Posterior vena cava (tissue), 2 donors: Measurements from ENCODE around the gene AURKA. TPM values are rescaled to one million over a fixed set of nuclear protein-coding genes. Genes with fewer than 3 reads are reported as not detected.

Experiments used
- DNase-seq: peaks from one replicate; pipeline ENCODE4 v3.0.0-alpha.2; 2020; ENCODE audit warnings: low spot score
- intact Hi-C, 2 donors: fragments of 100-400 bp; cut with DNase I; formaldehyde crosslinking; loops; one replicate each; pipeline versions ENCODE4 v1.14.1 to v1.14.2; 2022 to 2023
- long read RNA-seq, 2 donors: library from polyadenylated mRNA; unstranded; transcript quantifications; one replicate each; pipeline ENCODE4 v2.0.0, GENCODE V29; 2020 to 2021
- total RNA-seq, 2 donors: library from RNA; stranded (reverse); fragmentation: NEBNext Ultra II Directional; extraction: Animal tissue kit (Norgen Biotek cat#: 25700); gene quantifications; one replicate each; pipeline ENCODE4 v1.2.1, GENCODE V29; 2021
- donor health status: DM: yes; HTN: yes; CAD: no.
- donor health status: DM: yes; HTN: yes; CAD: no.

Gene AURKA
- 1 to 10 TPM; 1.8 to 2.9 TPM for total RNA-seq
- long read RNA-seq, donor 1, partial matches to known transcripts = 0 of 1 reads
- long read RNA-seq, donor 1, other reads (novel, unspliced or antisense) = 1 of 1 reads
- long read RNA-seq, donor 2, partial matches to known transcripts = 0 of 3 reads
- long read RNA-seq, donor 2, other reads (novel, unspliced or antisense) = 2 of 3 reads

DNA sequence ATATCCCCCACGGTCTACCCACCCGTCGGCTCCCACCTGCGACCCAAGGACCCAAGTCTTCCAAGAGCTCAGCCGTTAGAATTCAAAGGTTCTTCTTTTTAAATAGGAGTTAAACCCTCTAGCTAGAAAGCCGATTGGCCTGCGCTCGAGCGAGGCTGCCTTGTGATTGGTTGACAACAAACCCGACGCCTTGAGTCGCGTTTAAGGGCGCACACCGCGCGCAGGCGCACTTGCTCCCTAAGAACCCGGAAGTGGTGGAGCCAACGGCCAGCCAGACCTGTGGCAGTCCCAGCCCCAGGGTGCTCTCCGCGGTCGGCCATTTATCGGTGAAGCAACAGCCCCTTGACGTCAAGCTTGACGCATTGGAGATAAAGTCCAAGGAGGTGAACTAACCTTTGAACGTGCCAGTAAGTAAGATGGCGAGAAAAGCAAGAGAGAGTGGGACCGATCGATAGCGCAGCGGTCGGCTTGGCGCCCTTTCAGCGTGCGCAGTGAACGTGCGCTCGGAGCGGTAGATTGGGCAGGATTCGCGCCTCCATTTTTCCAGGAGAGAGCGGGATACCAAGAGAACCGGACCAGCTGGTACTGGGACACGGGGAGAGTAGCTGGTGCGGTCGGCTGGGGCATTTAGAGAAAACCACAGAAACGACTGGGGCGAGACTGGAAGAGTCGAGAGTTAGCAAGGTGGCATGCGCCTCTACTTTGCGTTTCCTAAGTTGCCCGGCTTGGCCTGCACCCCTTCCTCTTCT is at the start of gene AURKA, which contains the start of gene CSTF1:
TSS of gene AURKA (minus strand) at position 84 of the 749 bp plus-strand sequence. CDS start 4,018 bp downstream, outside the sequence.
TSS of gene CSTF1 (plus strand) at position 514 of the 749 bp plus-strand sequence. CDS start 2,908 bp downstream, outside the sequence.
- intact Hi-C loops = loop anchor here in 1 of 2 donors (10.0 kb wide), 1 partner anchor 72 kb away; the partner anchor contains the start of gene RTF2
- peak; percentile 100 for DNase-seq

DNA sequence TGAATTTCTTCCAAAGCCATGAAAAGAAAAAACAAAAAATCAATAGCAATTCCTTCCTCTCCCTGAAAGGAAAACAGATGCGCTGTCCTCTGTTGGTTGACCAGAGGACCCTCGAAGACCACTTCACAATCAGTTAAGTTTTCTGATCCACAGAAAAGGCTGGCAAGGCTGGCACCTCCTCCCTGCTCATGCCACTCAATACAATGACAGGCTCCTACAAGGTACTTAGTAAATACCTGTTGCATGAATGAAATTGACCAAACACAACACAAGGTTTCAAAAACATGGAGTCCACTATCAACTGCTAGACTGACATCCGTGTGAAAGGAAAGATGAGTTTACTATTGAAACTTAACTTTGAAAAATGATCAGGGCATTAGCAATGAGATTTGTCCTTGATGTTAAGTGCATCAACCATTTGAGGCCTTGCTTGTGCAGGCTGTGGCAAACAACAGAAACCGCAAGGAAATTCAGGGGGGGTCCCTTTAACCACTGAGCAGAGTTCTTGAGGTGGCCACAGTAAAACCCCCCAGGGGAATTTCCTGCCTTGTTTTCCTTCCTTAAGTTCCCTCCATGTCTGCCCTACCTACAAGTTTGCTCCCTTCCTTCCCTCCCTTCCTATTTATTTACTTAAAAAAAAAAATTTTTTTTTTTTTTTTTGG is 48.5 kb upstream of the AURKA start:
- no peak for DNase-seq
- intact Hi-C loops = no loop called here

DNA sequence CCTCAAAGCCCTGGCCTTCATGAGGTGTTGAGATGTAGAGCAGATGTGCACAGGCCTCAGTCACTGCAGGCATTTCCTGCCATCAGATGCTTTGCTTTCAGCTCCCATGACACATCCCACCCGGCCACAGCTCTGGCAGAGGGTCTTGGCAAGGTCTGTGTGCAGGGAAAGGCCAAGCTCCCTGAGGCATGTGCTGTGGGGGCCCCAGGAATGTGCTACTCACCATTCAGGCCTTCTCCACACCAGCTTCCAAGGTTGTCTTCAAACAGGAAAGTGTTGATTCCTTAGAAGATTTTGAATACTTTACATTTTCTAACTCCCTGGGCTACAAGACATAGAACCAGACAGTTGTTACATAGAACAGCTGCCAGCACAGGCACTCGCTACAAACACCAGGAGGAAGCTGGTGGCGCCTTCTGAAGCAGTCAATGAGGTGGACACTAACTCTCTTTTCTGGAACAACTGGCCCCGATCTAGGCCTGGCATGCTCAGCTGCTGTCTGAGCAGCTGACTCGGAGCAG is 47.8 kb upstream of the AURKA start:
- DNase-seq = no peak
- intact Hi-C loops = no loop called here

DNA sequence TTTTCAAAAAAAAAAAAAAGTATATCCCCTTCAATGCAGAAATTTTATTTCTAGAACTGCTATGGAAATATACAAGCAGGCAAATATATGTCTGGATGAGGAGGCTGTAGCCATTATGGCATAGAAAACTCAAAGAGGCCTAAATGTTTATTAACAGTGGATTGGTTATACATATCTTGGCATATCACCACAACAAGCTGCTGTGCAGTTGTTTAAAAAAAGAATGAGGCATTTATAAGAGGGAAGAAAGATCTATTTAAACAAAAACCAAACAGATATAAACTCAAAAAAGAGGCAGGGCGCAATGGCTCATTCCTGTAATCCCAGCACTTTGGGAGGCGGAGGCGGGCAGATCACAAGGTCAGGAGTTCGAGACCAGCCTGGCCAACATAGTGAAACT is 46.3 kb upstream of the AURKA start:
- intact Hi-C loops = no loop called here
- no peak for DNase-seq

DNA sequence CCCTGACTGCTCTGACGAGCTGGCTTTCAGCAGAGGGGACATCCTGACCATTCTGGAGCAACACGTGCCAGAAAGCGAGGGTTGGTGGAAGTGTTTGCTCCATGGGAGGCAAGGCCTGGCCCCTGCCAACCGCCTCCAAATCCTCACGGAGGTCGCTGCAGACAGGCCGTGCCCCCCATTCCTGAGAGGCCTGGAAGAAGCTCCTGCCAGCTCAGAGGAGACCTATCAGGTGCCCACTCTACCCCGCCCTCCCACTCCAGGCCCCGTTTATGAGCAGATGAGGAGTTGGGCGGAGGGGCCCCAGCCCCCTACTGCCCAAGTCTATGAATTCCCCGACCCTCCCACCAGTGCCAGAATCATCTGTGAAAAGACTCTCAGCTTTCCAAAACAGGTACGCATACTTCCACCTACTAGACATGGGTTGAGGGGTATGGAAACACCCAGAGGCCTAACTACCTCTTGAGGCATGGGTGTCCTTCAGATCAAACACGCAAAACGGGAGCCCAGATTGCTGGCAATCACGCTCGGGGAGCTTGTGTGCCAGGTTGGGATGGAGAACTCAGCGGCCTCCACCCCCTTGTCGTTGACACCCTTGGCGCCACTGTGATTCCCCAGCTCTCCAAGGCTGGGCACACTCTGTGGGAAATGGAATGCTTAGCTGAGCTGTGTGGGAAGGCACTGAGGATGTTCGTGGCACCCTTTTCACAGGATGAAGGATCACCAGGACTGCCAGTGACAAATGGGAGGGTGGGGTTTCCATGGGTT is 45.4 kb upstream of the AURKA start:
- no peak for DNase-seq
- intact Hi-C loops = no loop called here

DNA sequence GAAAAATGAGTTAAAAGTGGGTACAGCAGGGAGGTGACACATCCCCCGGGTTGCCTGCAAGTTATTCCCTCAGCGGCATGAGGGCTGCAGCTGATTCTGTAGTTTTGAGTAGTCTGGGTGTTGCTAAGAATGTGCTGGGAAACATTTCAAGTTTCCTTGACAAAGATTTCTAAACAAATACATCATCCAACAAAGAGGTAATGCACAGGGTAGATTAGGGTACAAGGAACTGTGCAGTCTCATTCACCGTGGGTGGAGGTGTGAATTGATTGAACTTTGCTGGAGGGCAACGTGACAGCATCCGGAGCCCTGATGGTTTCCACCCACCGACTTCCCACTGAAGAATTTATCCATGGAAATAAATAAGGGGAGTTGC is 41.9 kb upstream of the AURKA start:
- no peak for DNase-seq
- intact Hi-C loops = no loop called here

DNA sequence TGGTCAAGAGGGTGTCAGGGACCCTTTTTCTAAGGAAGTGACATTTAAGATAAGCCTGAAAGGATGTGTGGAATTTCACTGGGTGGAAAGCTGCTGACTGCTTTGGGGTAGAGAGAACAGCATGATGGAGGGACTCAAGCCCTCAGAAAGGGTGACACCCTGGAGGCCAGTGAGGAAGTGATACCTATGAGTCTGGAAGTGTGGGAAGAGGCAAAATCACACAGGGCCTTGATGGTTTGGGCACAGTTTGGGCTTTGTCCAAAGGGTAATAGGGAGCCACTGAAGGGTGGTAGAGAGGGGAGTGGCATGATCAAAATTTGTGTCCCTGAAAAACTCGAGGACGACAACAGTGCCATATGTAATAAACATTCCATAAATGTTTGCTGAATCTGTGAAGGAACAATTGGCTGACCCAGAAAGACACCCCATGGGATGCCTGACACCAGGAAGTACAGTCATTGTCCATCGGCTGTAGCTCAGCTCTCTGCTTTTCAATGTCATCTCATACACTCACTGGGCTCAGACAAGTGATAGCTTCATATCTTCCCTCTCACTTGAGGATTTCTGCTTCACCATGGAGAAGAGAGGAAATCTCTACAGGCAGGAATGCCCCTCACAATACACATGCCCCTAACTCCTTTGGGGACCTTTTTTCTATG is 41.3 kb upstream of the AURKA start:
- intact Hi-C loops = no loop called here
- no peak for DNase-seq

DNA sequence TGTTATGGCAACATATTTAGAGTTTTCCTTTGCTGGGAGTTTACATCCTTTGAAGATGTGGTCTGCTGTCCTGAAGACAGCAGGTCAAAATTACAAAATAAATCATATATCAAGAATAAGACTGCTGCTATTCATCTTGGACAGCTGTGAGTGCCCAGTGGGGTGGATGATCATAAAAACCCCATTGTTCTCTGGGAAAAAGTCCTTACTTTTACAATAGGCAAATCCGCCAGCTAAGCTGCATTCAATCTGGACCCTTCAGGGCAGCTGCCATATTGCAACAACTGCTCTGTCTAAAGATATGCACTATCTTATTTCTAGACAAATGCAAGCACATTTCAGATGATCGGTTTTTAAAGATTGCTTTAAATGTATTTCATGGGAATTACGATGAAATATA is 39.5 kb upstream of the AURKA start:
- intact Hi-C loops = no loop called here
- no peak for DNase-seq

DNA sequence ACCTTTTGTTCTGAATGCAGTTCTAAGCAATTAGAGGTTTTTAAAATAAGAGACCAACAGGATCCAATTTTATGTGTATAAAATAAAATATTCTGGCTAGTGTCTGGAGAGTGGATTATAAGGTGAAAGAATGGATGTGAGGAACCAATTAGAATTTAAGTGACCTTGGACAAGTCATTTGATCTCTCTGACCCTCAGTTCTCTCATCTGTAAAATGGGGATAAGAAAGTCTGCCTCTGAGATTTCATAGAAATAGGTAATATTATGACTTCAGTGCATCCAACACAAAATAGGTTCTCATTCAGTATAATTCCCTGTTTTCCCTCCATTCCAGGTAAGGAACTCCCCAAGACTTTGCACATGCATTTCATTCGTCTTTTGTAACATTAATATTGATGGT is 38.9 kb upstream of the AURKA start:
- no peak for DNase-seq
- intact Hi-C loops = no loop called here

DNA sequence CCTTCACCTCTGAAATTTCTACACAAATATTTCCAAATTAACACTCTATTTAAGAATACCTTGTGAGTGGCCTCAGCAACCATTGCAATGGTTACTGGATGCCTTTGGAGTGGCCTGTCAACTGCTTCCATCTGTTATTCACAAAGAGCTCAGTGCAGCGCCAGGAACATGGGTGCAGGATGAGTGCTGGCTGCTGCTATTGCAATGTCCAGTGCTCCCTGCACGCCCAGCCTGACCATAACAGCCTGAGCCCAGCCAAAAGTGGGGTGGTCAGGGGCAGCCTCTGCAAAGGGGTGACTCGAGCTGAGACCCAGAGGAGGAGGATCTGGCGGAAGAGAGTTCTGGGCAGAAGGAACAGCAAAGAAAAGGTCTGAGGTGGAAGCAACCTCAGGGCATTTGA is 38.4 kb upstream of the AURKA start:
- DNase-seq = no peak
- intact Hi-C loops = no loop called here

DNA sequence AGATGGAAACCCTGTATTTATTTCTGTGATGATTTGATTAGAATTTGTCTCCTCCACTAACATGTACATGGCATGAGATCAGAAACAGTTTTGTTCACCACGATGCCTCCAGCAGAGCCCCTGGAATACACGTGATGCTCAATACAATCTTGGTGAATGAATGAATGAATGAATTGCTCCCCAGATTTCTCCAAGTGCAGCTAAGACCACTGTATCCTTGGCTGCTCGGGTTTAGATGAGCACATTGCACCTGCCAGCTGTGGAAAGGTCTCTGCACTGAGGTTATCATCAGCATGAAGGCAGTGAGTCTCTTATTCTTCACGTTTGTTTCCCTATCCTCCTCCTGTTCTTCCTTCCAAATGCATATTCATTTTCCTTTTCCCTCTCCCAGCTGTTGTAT is 37.9 kb upstream of the AURKA start:
- intact Hi-C loops = loop anchor here in 1 of 2 donors (5.0 kb wide), 1 partner anchor 607 kb away; no protein-coding TSS in a partner anchor
- no peak for DNase-seq

DNA sequence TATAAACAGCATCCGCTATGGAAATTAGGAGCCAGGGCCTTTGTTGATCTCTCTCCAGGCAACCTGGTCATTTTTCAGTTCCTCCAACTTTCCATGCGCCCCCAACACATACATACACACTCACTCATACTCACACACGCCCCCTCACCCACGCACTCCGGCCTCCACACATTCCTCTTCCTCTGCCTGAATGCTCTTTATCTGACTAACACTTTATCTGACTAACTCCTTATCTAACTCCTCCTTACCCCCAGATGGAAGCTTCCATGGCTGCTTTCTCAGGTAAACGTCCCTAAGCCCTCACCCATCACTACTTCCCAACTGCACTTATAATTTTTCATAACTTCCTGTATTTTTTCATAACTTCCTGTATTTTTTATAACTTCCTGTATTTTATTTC is 37.5 kb upstream of the AURKA start:
- intact Hi-C loops = loop anchor here in 1 of 2 donors (5.0 kb wide), 1 partner anchor 608 kb away; no protein-coding TSS in a partner anchor
- DNase-seq = no peak

DNA sequence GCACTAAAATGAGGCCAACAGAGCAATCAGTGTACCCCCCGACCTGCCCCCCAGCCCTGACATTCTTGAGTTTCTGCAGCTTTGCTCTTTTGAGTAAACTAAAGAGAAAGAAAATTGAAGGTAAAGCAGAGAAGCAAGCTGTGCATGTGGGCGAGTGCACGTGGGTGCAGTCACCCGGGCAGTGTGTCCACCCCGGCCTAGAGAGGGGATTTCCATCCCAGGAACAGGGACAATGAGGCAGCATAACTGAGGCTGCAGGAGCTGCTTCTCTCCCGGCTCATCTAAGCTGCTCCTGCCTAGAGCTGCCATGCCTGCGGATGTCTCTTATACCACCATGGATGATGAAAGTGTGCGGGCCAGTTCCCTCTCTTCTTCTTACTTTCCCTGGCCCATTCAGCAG is 36.9 kb upstream of the AURKA start:
- intact Hi-C loops = loop anchor here in 1 of 2 donors (5.0 kb wide), 1 partner anchor 608 kb away; no protein-coding TSS in a partner anchor
- no peak for DNase-seq

DNA sequence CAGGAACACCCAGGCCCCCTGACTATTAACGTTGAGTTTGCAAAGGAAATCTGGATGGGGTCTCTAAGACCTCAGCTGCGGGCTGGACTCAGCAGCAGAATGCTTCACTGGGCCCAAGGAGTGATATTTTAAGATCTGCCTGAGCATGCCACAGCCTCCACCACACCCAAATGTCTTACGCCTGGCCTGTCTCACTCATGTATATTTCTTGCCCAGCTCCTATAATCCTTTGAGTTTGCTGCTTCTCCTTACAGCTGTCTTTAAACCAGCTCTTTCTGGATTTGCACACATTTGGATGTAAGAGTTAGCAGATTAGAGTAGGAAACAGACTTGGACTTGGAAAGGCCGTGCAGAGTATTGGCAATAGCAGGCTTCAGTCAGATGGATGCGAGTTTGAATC is 36.4 kb upstream of the AURKA start:
- no peak for DNase-seq
- intact Hi-C loops = loop anchor here in 1 of 2 donors (5.0 kb wide), 1 partner anchor 609 kb away; no protein-coding TSS in a partner anchor

DNA sequence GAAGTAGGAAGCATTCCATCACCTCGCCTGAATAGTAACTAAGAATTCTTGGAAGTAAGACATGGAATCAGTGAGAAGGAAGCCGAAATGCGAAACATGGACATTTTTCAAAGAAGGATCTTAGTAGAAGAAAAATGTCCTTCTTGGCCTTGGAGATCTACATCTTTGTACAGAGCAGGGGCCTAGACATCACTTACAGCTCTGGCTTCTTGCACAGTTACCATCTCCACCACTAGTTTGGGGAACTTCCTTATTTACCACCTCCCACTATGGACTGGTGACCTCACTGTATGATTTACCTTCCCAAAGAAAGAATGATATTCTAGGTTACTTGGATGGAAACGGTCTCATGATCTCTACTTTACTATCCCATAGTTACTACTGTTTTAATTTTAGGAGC is 35.8 kb upstream of the AURKA start:
- intact Hi-C loops = loop anchor here in 1 of 2 donors (5.0 kb wide), 1 partner anchor 610 kb away; no protein-coding TSS in a partner anchor
- DNase-seq = no peak

DNA sequence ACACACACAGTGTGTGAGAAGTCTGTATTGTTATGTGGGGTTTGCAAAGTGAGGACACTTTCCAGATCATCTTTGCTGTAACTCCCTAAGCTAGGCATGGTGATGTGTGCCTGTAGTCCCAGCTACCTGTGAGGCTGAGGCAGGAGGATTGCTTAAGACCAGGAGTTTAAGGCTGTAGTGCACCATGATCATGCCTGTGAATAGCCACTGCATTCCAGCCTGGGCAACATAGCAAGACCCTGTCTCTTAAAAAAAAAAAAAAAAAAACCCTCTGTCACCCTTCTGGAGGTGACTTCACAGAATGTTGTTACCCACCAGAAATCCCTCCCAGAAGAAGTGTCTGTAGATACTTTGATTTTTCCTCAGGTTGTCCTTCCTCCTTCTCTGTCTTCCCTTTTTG is 34.9 kb upstream of the AURKA start:
- intact Hi-C loops = loop anchor here in 1 of 2 donors (5.0 kb wide), 1 partner anchor 610 kb away; no protein-coding TSS in a partner anchor
- DNase-seq = no peak

DNA sequence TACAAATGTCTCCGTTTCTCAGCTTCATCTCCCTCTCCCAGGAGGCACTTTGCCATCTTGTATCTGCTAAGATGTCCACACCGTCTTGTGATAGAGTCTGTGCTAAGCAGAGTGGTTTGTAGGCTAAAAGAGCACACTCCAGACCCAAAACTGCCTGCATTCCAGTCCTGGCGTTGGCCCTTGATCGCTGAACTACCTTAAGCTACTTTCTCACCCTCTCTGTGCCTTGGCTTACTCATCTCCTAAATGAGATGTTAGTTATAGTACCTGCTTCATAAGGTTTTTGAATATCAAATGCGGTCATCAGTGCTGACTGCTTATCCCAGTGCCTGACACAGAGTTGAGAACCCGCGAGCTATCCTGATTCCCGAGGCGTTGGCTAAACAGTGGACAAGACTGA is 34.0 kb upstream of the AURKA start:
- intact Hi-C loops = loop anchor here in 1 of 2 donors (5.0 kb wide), 1 partner anchor 611 kb away; no protein-coding TSS in a partner anchor
- no peak for DNase-seq

DNA sequence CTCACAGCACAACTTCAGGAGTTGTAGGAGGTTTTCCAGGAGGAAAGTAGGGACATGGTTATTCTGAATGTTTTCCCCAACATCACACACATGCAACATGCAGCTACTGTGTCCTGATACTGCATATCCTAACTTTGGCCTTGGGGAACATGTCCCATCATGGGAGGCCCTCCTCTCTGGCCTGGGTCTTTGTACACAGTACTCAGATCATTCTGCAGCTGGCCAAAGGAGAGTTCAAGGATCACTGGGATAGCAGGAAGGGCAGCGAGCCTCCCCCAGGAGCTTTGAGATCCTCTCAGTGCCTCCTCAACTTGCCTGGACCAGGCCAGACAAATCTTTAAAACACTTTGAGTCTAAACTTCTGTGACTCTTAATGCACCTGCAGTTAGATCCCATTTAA is 32.9 kb upstream of the AURKA start:
- no peak for DNase-seq
- intact Hi-C loops = loop anchor here in 1 of 2 donors (5.0 kb wide), 1 partner anchor 612 kb away; no protein-coding TSS in a partner anchor
